K562 (cell line): ENCODE measurements around the gene KCNC4. TPM values are rescaled to one million over a fixed set of nuclear protein-coding genes. Genes with fewer than 3 reads are reported as not detected.

Source experiments
- ATAC-seq: fragments of 200-7000 bp; cut with Tn5 transposase; 3 replicates; pipeline ENCODE4 v1.9.1; 2020; ENCODE audit warnings: moderate library complexity
- BruUV-seq: library from RNA; stranded (reverse); fragments of 400-500 nt; replicated peaks from 2 replicates; lab custom pipeline; 2021; lab: Mats Ljungman, UMichigan
- CTCF ChIA-PET: fragments of 300-600 bp; formaldehyde crosslinking; extraction: SDS; loops from one replicate; lab custom pipeline; 2021; ENCODE audit warnings: low intra/inter-chr PET ratio; lab: Yijun Ruan, JAX
- POLR2A ChIA-PET: fragments of 300-600, 350-650 bp; sonication (Branson Sonifier 250); formaldehyde crosslinking; extraction: SDS; loops from one replicate; lab custom pipeline; 2021; ENCODE audit warnings: antibody characterized with exemption, inconsistent platforms; lab: Yijun Ruan, JAX
- DNase-seq, 4 experiments: peaks; one replicate each; pipeline versions ENCODE4 v3.0.0 to v3.0.0-alpha.2; 2011 to 2018; ENCODE audit warnings: low spot score in 3 of 4, mixed read lengths in 3 of 4; ENCODE audit errors: extremely low read depth in 1 of 4
- FAIRE-seq: peaks from 2 replicates; lab custom pipeline; 2011; peaks lifted over from hg19 to GRCh38; lab: Jason Lieb, UNC
- H2AFZ ChIP-seq: 2 replicates; pipeline ENCODE4 v1.6.0; 2011; ENCODE audit warnings: low read depth, low read length, control low read depth, inconsistent platforms
- H3K27ac ChIP-seq: fragments of 200-600 bp; 3 replicates; pipeline ENCODE4 v1.8.0; 2011; ENCODE audit warnings: low read depth, mild to moderate bottlenecking, control low read depth, inconsistent platforms, low read length, moderate library complexity, mixed read lengths; ENCODE audit errors: extremely low read depth
- H3K27me3 ChIP-seq, 2 experiments: fragments of 300-600 bp in 1 of 2; 2 replicates in 1 of 2; 3 replicates in 1 of 2; pipeline versions ENCODE4 v1.6.0 to v1.8.0; 2011; ENCODE audit warnings: inconsistent platforms in 2 of 2, low read length in 2 of 2, mild to moderate bottlenecking in 1 of 2, mixed read lengths in 1 of 2, moderate library complexity in 1 of 2; ENCODE audit not compliant: control insufficient read depth in 2 of 2, insufficient read depth in 2 of 2
- H3K36me3 ChIP-seq: fragments of 300-600 bp; 3 replicates; pipeline ENCODE4 v1.8.0; 2011; ENCODE audit warnings: mild to moderate bottlenecking, low read length, inconsistent platforms; ENCODE audit not compliant: control insufficient read depth, insufficient read depth
- H3K4me1 ChIP-seq, 2 experiments: fragments of 200-600 bp in 1 of 2; replicated peaks in 1 of 2; 2 replicates in 1 of 2; 3 replicates in 1 of 2; pipeline versions ENCODE4 v1.5.1 to v1.8.0; 2011; ENCODE audit warnings: inconsistent platforms in 2 of 2, low read length in 2 of 2, mild to moderate bottlenecking in 1 of 2, mixed read lengths in 1 of 2, moderate library complexity in 1 of 2; ENCODE audit not compliant: control insufficient read depth in 2 of 2, insufficient read depth in 2 of 2
- H3K4me2 ChIP-seq: 2 replicates; pipeline ENCODE4 v1.6.1; 2011; ENCODE audit warnings: low read length, control low read depth, inconsistent platforms, mixed read lengths; ENCODE audit not compliant: insufficient read depth
- H3K4me3 ChIP-seq: fragments of 200-600 bp; sonication (generic), shearing (Covaris generic); 2 replicates; pipeline ENCODE4 v1.5.1; 2016; ENCODE audit warnings: control low read depth, inconsistent platforms
- H3K79me2 ChIP-seq: fragments of 200-600 bp; 3 replicates; pipeline ENCODE4 v1.8.0; 2011; ENCODE audit warnings: low read length, inconsistent platforms; ENCODE audit not compliant: control insufficient read depth, insufficient read depth
- H3K9ac ChIP-seq, 2 experiments: 2 replicates each; pipeline versions ENCODE4 v1.6.0 to v1.6.1; 2011; ENCODE audit warnings: low read depth in 2 of 2, low read length in 2 of 2, control low read depth in 1 of 2, inconsistent platforms in 1 of 2, mild to moderate bottlenecking in 1 of 2, mixed read lengths in 1 of 2; ENCODE audit not compliant: insufficient read depth in 1 of 2
- H3K9me1 ChIP-seq: one replicate; pipeline ENCODE4 v1.6.0; 2011; ENCODE audit warnings: inconsistent platforms, mild to moderate bottlenecking, low read length, moderate library complexity; ENCODE audit not compliant: control insufficient read depth, insufficient read depth
- H3K9me3 ChIP-seq: replicated peaks from 2 replicates; pipeline ENCODE4 v1.5.1; 2011; ENCODE audit warnings: low read depth, low read length, inconsistent platforms; ENCODE audit not compliant: control insufficient read depth, insufficient read depth
- H4K20me1 ChIP-seq: replicated peaks from 2 replicates; pipeline ENCODE4 v1.6.1; 2011; ENCODE audit warnings: low read length, inconsistent platforms, mixed read lengths; ENCODE audit not compliant: control insufficient read depth, insufficient read depth
- CSDE1 ChIP-seq, 2 experiments: fragments of 450-650 bp; IDR thresholded peaks; 2 replicates each; pipeline ENCODE4 v1.6.1; 2016; ENCODE audit warnings: mild to moderate bottlenecking in 1 of 2
- E2F4 ChIP-seq: sonication (generic); formaldehyde crosslinking; IDR thresholded peaks from 2 replicates; pipeline ENCODE4 v1.8.0; 2022; ENCODE audit warnings: mild to moderate bottlenecking, low read depth, missing genetic modification reagents
- FIP1L1 ChIP-seq: fragments of 200-400 bp; formaldehyde crosslinking; IDR thresholded peaks from 2 replicates; pipeline ENCODE4 v1.6.1; 2018; ENCODE audit warnings: mild to moderate bottlenecking, low read depth, low read length; ENCODE audit not compliant: poor library complexity, severe bottlenecking
- HMGXB4 ChIP-seq: sonication (generic); formaldehyde crosslinking; IDR thresholded peaks from 2 replicates; pipeline ENCODE4 v1.8.1; 2023; ENCODE audit warnings: mild to moderate bottlenecking, missing genetic modification reagents
- IRF2 ChIP-seq: sonication (generic); formaldehyde crosslinking; IDR thresholded peaks from 2 replicates; pipeline ENCODE4 v1.8.1; 2022; ENCODE audit warnings: mild to moderate bottlenecking, missing genetic modification reagents
- MECOM ChIP-seq: fragments of 250-450 bp; sonication (Bioruptor Pico); IDR thresholded peaks from 2 replicates; pipeline ENCODE4 v1.8.0; 2022; ENCODE audit warnings: inconsistent platforms
- MYC ChIP-seq, 2 experiments: fragments of 250-450 bp in 1 of 2; sonication (Bioruptor Pico) in 1 of 2; IDR thresholded peaks; 2 replicates each; pipeline versions ENCODE4 v1.5.1 to v1.6.1; 2012 to 2021; ENCODE audit warnings: low read depth in 2 of 2, borderline replicate concordance in 1 of 2, improper control_type of control experiment in 1 of 2, low read length in 1 of 2, mild to moderate bottlenecking in 1 of 2, moderate library complexity in 1 of 2
- NCOA1 ChIP-seq: fragments of 450-650 bp; IDR thresholded peaks from 2 replicates; pipeline ENCODE4 v1.6.1; 2016; ENCODE audit warnings: low read depth
- RB1 ChIP-seq: fragments of 450-650 bp; IDR thresholded peaks from 2 replicates; pipeline ENCODE4 v1.6.1; 2017; ENCODE audit warnings: low read depth, mild to moderate bottlenecking
- RBM34 ChIP-seq: fragments of 200-400 bp; formaldehyde crosslinking; IDR thresholded peaks from 2 replicates; pipeline ENCODE4 v1.6.1; 2018; ENCODE audit warnings: low read length, borderline replicate concordance; ENCODE audit not compliant: insufficient read depth
- SMARCC2 ChIP-seq: fragments of 450-650 bp; IDR thresholded peaks from 2 replicates; pipeline ENCODE4 v1.6.1; 2017; ENCODE audit warnings: antibody characterized with exemption, moderate library complexity, mild to moderate bottlenecking, low read depth
- ZNF24 ChIP-seq: fragments of 450-650 bp; IDR thresholded peaks from 2 replicates; pipeline ENCODE4 v1.6.1; 2016
- ZNF707 ChIP-seq: fragments of 250-450 bp; sonication (Bioruptor Pico); conservative IDR thresholded peaks from 2 replicates; pipeline ENCODE4 v1.8.0; 2022; ENCODE audit warnings: inconsistent platforms, mild to moderate bottlenecking, moderate library complexity
- WGBS: fragments of 100-300 bp; shearing (Covaris generic); methylation state at CpG from one replicate; pipeline ENCODE4 v1.1.6; 2016; ENCODE audit warnings: low coverage, mixed read lengths; ENCODE audit not compliant: insufficient coverage; ENCODE audit errors: missing lambda C conversion rate; 5-methylcytosine and 5-hydroxymethylcytosine counted together
- in situ Hi-C: fragments of 300-500 bp; cut with MboI; formaldehyde crosslinking; loops from 4 replicates; pipeline ENCODE4 v1.15.0; 2018; ENCODE audit warnings: inconsistent platforms, mixed read lengths
- intact Hi-C: fragments of 100-400 bp; cut with micrococcal nuclease; formaldehyde crosslinking; loops from 2 replicates; pipeline ENCODE4 v1.14.2; 2022
- polyA plus RNA-seq, 8 experiments: library from polyadenylated mRNA; depleted of rRNA in 4 of 8; stranded (reverse) in 5 of 8; unstranded in 3 of 8; fragments of >200 nt; fragmentation: Nextera tagmentation in 2 of 8; fragmentation: Illumina TruSeq in 1 of 8; extraction: Ambion mirVana in 2 of 8; extraction: Trizol in 1 of 8; gene quantifications; 2 replicates each; pipeline versions ENCODE4 v1.2.1 to v1.2.3, GENCODE V29; 2011 to 2014; ENCODE audit warnings: inconsistent platforms in 1 of 8, missing spikeins in 1 of 8
- total RNA-seq, 7 experiments: library from RNA; depleted of rRNA in 6 of 7; stranded (reverse); fragments of >200 nt in 6 of 7; fragmentation: Illumina TruSeq in 2 of 7; extraction: Trizol in 2 of 7; gene quantifications; 2 replicates each; pipeline versions ENCODE4 v1.2.1 to v1.2.3, GENCODE V29; 2011 to 2021; ENCODE audit warnings: low replicate concordance in 1 of 7

Gene KCNC4
- total and polyA plus RNA-seq, 9 of the 15 experiments (the other 6 are each of a cell fraction or from before 2014, with no cell fraction given): 0.07 to 1.8 (median 0.73) TPM

GRCh38 chr1:110192541-110192940, 17.6 kb upstream of the KCNC4 start:
- H3K9ac ChIP-seq: no peak overlapping the region
- H3K4me1 ChIP-seq: no peaks in the 10 kb centered on the region
- in situ Hi-C loops: no loop called here
- no peaks in the 10 kb centered on the region for H4K20me1 ChIP-seq
- no peak for TF ChIP-seq SMARCC2
- TF ChIP-seq NCOA1: no peak
- no peak for TF ChIP-seq RB1
- no peak overlapping the region for H2AFZ ChIP-seq
- H3K27ac ChIP-seq: no peak overlapping the region
- FAIRE-seq (no peak), ATAC-seq (no peak), DNase-seq (no peak)
- H3K27me3 ChIP-seq: peaks cover 37 to 79% of the 10 kb centered on the region in 2 experiments
- no peaks in the 10 kb centered on the region for H3K36me3 ChIP-seq
- no peak overlapping the region for H3K4me2 ChIP-seq
- H3K9me3 ChIP-seq: no peaks in the 10 kb centered on the region
- H3K79me2 ChIP-seq: no peaks in the 10 kb centered on the region
- no peaks in the 10 kb centered on the region for H3K9me1 ChIP-seq
- intact Hi-C loops: no loop called here
- BruUV-seq: no TSS peak
- H3K4me3 ChIP-seq: no peak overlapping the region
- ChIA-PET POLR2A (interaction anchor here (0.7 kb wide), 1 partner anchor 241 kb away, joined by 4 read pairs; no protein-coding TSS in a partner anchor), CTCF (no interaction called here)
- WGBS: 3% methylated on average over 8 of the region's 8 CpGs

- ChIA-PET CTCF (no interaction called here), POLR2A (no interaction called here)
- BruUV-seq: no TSS peak
- Histone ChIP-seq H3K4me2 (no peak overlapping the region), H3K27me3 (peaks cover 30 to 77% of the 10 kb centered on the region in 2 experiments), H3K9me3 (no peaks in the 10 kb centered on the region), H3K36me3 (no peaks in the 10 kb centered on the region), H3K27ac (no peak overlapping the region), H4K20me1 (0 out of 2 replicates have a peak, but pooled peaks cover 8% of the 10 kb centered on the region), H2AFZ (no peak overlapping the region), H3K4me3 (no peak overlapping the region), H3K9ac (no peak overlapping the region), H3K4me1 (no peaks in the 10 kb centered on the region), H3K9me1 (no peaks in the 10 kb centered on the region), H3K79me2 (no peaks in the 10 kb centered on the region)
- DNase-seq (no peak), FAIRE-seq (no peak), ATAC-seq (no peak)
- in situ Hi-C loops (no loop called here), intact Hi-C loops (no loop called here)
- WGBS: under 1% methylated on average over 10 of the region's 10 CpGs
- no peak for TF ChIP-seq E2F4 (CRISPR knock-in tag)
- TF ChIP-seq HMGXB4 (CRISPR knock-in tag): no peak
- TF ChIP-seq MYC (IDR thresholded peaks at IDR 0.05; ENCODE audit: low read depth, low read length): no peak
- no peak for TF ChIP-seq MYC (CRISPR knock-in tag; IDR thresholded peaks at IDR 0.05; ENCODE audit: borderline replicate concordance, low read depth)
- TF ChIP-seq ZNF707: no peak
- TF ChIP-seq IRF2 (CRISPR knock-in tag): no peak
- no peak for TF ChIP-seq FIP1L1
- no peak for TF ChIP-seq CSDE1 (IDR thresholded peaks at IDR 0.05)
- no peak for TF ChIP-seq ZNF24
- TF ChIP-seq MECOM (CRISPR knock-in tag): no peak
- TF ChIP-seq RBM34: no peak
These were observed 14.9 kb upstream of the KCNC4 start for GRCh38 chr1:110195196-110195595.
